ENCODE data around the gene EN2. TPM values are rescaled to one million over a fixed set of nuclear protein-coding genes. Genes with fewer than 3 reads are reported as not detected.

EN2 gene
- total RNA-seq, 1 donor from 2014 or later, result under 0.01 TPM

Other genes with a start within 250 kb of the EN2 start
- gene INSIG1, start 160.3 kb upstream of the EN2 start, total RNA-seq, result 25.1 TPM
- 0.52 TPM for gene CNPY1, start 88.4 kb downstream of the EN2 start, total RNA-seq
- 53.2 TPM for gene RBM33, start 186.5 kb downstream of the EN2 start, total RNA-seq